Adipose tissue (tissue), 3 donors: ENCODE measurements around the gene AP1S1. TPM values are rescaled to one million over a fixed set of nuclear protein-coding genes. Genes with fewer than 3 reads are reported as not detected.
"Not testable (repeated sequence)": the region's sequence is repeated elsewhere in the genome, so short reads cannot be mapped to it uniquely, and the experiment has no call there.

Experiments used
- H3K27ac ChIP-seq: one replicate; pipeline ENCODE4 v1.5.1; 2013; ENCODE audit warnings: low read depth, low read length
- WGBS, 3 donors: extraction: QIAGEN DNeasy Blood & Tissue Kit; methylation state at CpG; one replicate each; pipeline ENCODE4 v1.1.7; 2013; 5-methylcytosine and 5-hydroxymethylcytosine counted together
- polyA plus RNA-seq, 3 donors: library from polyadenylated mRNA; stranded (reverse); fragments of 200-250 nt; gene quantifications; one replicate each; pipeline ENCODE4 v1.2.3, GENCODE V29; 2013
- donor health status: healthy with polysubstance abuse.
- donor health status: Bipolar disorder and iron deficiency.
- donor health status: healthy.

Gene AP1S1
- polyA plus RNA-seq = 10 to 100 TPM; 25.2 to 42.6 (median 32.5) TPM

GRCh38 chr7:101153969-101154692 is at the start of gene AP1S1:
AP1S1 (plus strand) TSS chr7:101154476; CDS start chr7:101154515, 39 bp downstream.
- WGBS, 3 donors = 4 to 5% (median 4%) methylated on average over 40 to 51 of the region's 51 CpGs
- H3K27ac ChIP-seq = no peak within 1 kb of the TSS

DNA sequence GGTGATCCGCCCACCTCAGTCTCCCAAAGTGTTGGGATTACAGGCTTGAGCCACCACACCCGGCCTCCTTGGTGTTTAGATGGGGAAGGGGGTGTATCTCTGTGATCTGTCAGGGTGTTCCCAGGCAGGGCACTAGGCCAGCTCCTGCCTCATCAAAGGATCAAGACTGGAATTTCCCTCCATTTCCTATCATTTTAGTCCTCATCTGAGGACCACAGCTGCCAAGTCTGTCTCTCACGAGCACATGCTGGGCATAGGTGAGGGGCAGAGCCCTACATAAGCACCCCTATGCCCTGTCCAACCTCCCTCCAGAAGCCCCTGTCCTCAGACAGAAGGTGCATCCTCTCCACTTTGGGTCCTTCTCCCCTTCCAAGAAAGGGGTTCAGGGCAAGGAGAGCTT is 49.5 kb upstream of the AP1S1 start:
- H3K27ac ChIP-seq = no peak overlapping the region

DNA sequence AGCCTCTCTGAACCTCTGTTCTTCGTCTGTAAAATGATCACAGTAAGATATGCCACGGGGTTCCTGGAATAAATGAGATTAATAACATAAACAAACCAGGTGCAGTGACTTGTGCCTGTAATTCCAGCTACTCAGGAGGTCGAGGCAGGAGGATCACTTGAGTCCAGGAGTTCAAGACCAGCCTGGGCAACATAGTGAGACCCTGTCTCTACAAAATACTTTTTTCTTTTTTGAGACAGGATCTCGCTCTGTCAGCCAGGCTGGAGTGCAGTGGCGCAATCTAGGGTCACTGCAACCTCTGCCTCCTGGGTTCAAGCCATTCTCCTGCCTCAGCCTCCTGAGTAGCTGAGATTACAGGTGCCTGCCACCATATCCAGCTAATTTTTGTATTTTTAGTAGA is 49.0 kb upstream of the AP1S1 start:
- WGBS, 3 donors = 73 to 76% (median 73%) methylated on average over 5 of the region's 5 CpGs
- H3K27ac ChIP-seq = not testable (repeated sequence)

More for the DNA sequence above, 49.5 kb upstream of the AP1S1 start:
- WGBS, 3 donors = 64 to 71% (median 67%) methylated on average over 3 of the region's 3 CpGs

GRCh38 chr7:101106386-101106785 is 47.9 kb upstream of the AP1S1 start:
- no peak overlapping the region for H3K27ac ChIP-seq
- 66 to 88% (median 69%) methylated on average over 7 of the region's 7 CpGs for WGBS, 3 donors

DNA sequence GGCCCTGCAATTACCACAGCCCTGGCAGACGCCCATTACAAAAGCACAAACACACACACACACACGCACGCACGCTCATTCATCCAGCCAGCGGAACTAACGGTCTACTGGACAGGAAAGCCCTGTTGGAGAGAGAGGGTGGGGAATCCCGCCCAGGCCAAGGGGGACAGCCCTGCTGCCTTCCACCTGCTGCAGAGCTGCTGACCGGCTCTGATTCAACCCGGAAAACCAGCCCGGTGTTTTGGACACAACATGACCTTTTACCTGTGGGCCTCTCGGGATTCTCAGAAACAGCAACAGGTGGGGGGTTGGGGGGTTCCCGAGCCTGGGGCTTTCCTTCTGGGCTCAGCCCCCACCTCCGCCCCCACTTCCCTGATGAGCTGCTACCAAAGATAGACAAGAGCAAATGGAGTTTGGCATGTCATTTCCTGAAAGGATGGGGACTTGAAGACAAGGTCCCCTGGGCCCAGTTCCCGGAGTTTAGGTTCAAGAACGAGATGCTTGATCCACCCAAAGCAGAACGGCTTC is 45.9 kb upstream of the AP1S1 start:
- WGBS, 3 donors = 14 to 44% (median 31%) methylated on average over 16 of the region's 16 CpGs
- no peak overlapping the region for H3K27ac ChIP-seq

GRCh38 chr7:101108961-101109360 is 45.3 kb upstream of the AP1S1 start:
- 57 to 75% (median 67%) methylated on average over 7 of the region's 7 CpGs for WGBS, 3 donors
- no peak overlapping the region for H3K27ac ChIP-seq

DNA sequence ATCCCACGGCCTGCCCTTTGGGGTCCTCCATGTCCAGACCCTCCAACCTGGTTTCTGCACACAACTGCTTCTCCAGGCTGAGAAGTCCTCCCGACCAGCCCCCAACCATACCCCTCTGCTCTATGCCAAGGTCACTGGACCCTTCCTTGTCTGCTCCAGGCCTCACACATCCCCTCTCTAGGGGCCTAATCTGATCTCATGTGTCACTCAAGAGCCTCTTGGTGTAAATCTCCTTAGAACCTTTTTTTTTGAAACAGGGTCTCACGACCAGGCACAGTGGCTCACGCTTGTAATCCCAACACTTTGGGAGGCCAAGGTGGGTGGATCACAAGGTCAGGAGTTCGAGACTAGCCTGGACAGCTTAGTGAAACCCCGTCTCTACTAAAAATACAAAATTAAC is 44.9 kb upstream of the AP1S1 start:
- no peak overlapping the region for H3K27ac ChIP-seq
- WGBS, 3 donors = 76 to 93% (median 91%) methylated on average over 6 of the region's 6 CpGs

DNA sequence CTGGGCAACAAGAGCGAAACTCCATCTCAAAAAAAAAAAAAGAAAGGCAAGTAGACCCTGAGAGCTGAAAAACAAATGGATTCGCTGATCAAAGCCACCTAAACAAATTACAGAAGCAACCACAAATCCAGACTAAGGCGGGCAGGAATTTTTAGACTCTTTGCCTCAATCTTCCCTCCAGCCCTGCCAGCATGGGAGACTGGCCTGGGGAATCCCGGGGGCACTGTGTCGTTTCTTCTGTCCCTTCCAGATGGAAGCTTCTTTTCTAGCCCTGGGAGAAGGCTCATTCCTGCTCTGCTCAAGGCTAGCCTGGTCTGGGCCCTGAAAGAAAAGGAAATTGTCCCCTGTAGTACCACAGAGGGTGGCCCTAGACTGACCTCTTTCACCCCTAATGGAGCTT is 43.0 kb upstream of the AP1S1 start:
- no peak overlapping the region for H3K27ac ChIP-seq
- 89 to 95% (median 89%) methylated on average over 4 to 5 of the region's 5 CpGs for WGBS, 3 donors

- 55 to 64% (median 56%) methylated on average over 11 of the region's 11 CpGs for WGBS, 3 donors
- H3K27ac ChIP-seq = no peak overlapping the region
Observed at GRCh38 chr7:101112233-101112632, 42.0 kb upstream of the AP1S1 start.

DNA sequence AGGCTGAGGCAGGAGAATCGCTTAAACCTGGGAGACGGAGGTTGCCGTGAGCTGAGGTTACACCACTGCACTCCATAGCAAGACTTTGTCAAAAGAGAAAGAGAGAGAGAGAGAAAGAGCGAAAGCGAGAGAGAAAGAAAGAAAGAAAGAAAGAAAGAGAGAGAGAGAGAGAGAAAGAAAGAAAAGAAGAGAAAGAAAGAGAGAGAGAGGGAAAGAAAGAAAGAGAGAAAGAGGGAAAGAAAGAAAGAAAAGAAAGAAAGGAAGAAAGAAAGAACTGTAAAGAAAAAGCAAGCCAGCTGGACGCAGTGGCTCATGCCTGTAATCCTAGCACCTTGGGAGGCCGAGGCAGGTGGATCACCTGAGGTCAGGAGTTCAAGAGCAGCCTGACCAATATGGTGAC is 41.1 kb upstream of the AP1S1 start:
- 92 to 96% (median 96%) methylated on average over 7 of the region's 7 CpGs for WGBS, 3 donors
- not testable (repeated sequence) for H3K27ac ChIP-seq

DNA sequence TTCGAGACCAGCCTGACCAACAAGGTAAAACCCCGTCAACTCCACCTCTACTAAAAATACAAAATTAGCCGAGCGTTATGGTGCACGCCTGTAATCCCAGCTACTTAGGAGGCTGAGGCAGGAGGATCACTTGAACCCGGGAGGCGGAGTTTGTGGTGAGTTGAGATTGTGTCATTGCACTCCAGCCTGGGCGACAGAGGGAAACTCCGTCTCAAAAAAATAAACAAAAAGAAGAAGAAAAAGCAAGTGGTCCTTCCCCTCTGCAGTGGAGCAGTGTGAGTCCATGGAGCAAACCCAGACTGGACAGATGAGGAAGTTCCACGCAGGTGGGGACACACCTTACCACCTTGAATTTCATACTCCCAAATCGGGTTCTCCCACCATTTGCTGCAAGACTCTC is 40.4 kb upstream of the AP1S1 start:
- 75 to 82% (median 81%) methylated on average over 11 of the region's 11 CpGs for WGBS, 3 donors
- no peak overlapping the region for H3K27ac ChIP-seq

DNA sequence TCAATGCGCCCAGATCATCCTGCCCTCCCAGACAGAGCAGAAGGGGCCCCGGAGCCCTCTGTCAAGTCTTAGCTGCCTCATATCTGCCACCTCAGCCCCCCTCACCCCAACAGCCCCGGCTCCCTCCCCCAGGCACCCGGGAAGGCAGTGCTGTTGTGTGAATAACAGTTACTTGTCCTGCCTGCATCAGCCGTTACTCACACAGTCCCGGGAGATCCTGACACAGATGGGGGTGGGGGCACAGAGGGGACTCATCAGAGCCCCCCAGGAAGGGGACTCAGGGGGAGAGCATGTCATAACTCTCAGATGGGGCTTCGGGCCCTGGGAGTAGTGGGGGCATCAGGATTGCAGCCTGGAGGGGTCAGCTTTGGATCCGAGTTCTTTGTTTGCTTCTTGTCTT is 39.8 kb upstream of the AP1S1 start:
- H3K27ac ChIP-seq = no peak overlapping the region
- WGBS, 3 donors = 52 to 72% (median 66%) methylated on average over 8 of the region's 8 CpGs

DNA sequence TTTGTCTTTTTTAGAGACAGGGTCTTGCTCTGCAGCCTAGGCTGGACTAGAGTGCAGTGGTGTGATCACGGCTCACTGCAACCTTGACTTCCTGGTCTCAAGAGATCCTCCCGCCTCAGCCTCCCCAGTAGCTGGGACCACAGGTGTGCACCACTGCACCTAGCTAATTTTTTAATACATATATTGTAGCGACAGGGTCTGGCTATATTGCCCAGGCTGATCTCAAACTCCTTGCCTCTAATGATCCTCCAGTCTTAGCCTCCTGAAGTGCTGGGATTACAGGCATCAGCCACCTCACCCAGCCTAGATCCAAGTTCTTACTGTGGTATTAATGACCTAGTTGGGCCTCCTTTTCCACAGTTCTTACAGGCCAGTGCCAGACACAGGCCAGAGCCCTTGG is 39.1 kb upstream of the AP1S1 start:
- no peak overlapping the region for H3K27ac ChIP-seq
- WGBS, 3 donors = 86 to 94% (median 92%) methylated on average over 3 of the region's 3 CpGs

DNA sequence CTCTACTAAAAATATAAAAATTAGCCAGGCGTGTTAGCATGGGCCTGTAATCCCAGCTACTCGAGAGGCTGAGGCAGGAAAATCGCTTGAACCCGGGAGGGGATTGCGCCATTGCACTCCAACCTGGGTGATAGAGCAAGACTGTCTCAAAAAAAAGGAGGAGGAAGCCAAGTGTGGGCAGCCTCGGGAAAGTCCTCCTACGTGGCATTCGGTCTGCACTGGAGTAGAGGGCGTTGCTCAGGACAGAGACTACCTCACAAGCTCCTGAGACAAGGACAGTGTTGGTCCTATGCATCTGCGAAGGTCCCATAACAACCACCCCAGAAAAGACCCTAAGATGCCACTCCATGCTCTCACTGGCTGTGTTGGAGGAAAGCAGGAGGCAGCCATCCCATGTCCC is 37.4 kb upstream of the AP1S1 start:
- 69 to 80% (median 73%) methylated on average over 10 of the region's 10 CpGs for WGBS, 3 donors
- no peak overlapping the region for H3K27ac ChIP-seq

- no peak overlapping the region for H3K27ac ChIP-seq
- WGBS, 3 donors = 84 to 90% (median 89%) methylated on average over 3 of the region's 3 CpGs
Observed at GRCh38 chr7:101118856-101119255, 35.4 kb upstream of the AP1S1 start.

- WGBS, 3 donors = 44 to 70% (median 61%) methylated on average over 10 of the region's 10 CpGs
- H3K27ac ChIP-seq = no peak overlapping the region
Observed at GRCh38 chr7:101119876-101120275, 34.4 kb upstream of the AP1S1 start.

DNA sequence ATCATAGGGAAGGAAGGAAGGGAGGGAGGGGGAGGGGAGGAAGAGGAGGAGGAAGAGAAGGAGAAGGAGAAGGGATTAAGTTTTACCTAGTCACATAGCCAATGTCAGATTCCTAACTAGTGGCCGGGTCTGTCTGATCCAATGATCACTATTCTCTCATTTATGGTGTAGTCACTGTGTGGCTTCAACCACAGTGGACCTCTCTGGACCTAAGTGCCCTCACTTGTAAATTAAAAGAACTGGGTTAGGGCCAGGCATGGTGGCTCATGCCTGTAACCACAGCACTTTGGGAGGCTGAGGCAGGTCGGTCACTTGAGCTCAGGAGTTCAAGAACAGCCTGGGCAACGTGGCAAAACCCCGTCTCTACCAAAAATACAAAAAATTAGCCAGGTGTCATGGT is 34.0 kb upstream of the AP1S1 start:
- no peak overlapping the region for H3K27ac ChIP-seq
- WGBS, 3 donors = 67 to 86% (median 81%) methylated on average over 4 of the region's 4 CpGs

DNA sequence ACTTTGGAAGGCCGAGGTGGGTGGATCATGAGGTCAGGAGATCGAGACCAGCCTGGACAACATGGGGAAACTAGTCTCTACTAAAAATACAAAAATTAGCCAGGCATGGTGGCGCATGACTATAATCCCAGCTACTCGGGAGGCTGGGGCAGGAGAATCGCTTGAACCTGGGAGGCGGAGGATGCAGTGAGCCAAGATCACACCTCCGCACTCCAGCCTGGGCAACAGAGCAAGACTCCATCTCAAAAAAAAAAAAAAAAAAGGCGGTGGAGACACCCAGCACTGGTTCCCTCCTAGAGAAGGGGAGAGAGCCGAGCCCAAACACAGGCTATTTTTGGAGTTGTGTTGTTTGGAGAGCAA is 32.7 kb upstream of the AP1S1 start:
- not testable (repeated sequence) for H3K27ac ChIP-seq
- 53 to 72% (median 60%) methylated on average over 8 to 9 of the region's 9 CpGs for WGBS, 3 donors

- H3K27ac ChIP-seq = peak overlapping the region; percentile 81
- 18 to 29% (median 24%) methylated on average over 16 to 17 of the region's 17 CpGs for WGBS, 3 donors
Observed at GRCh38 chr7:101121991-101122932, 32.0 kb upstream of the AP1S1 start.
